MV-4-11 (cell line): ENCODE results near the gene PTGIS.

Experiments
- DNase-seq: peaks from one replicate; lab custom pipeline; 2025; lab: John Stamatoyannopoulos, UW

The PTGIS gene

GRCh38 chr20:49560186-49560585 lies 7.8 kb downstream of the PTGIS start:
- no peak for DNase-seq

GRCh38 chr20:49559411-49560081 lies 8.4 kb downstream of the PTGIS start:
- DNase-seq = peak; percentile 25

- no peak for DNase-seq
Measured at GRCh38 chr20:49558826-49559225, 9.1 kb downstream of the PTGIS start.

- DNase-seq = no peak
Measured at GRCh38 chr20:49557449-49557848, 10.5 kb downstream of the PTGIS start.

DNA sequence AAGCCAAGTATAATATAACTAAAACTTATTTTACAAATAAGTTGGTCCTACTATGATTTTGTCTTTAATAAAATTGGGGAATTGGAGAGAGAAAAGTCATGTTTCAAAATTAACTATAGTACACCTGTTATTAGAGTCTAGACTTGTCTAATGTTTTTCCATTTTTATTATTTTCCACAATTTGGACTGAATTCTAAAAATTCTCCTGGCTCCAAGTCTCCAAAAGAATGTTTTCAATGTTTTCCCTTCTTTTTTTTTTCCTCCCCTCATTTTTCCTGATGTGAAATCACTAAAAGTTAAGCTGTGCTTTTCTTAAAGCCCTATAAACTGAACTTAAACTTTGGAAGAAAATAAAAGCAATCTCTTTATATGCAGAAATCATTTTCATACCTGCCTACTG lies 11.3 kb downstream of the PTGIS start:
- no peak for DNase-seq

DNA sequence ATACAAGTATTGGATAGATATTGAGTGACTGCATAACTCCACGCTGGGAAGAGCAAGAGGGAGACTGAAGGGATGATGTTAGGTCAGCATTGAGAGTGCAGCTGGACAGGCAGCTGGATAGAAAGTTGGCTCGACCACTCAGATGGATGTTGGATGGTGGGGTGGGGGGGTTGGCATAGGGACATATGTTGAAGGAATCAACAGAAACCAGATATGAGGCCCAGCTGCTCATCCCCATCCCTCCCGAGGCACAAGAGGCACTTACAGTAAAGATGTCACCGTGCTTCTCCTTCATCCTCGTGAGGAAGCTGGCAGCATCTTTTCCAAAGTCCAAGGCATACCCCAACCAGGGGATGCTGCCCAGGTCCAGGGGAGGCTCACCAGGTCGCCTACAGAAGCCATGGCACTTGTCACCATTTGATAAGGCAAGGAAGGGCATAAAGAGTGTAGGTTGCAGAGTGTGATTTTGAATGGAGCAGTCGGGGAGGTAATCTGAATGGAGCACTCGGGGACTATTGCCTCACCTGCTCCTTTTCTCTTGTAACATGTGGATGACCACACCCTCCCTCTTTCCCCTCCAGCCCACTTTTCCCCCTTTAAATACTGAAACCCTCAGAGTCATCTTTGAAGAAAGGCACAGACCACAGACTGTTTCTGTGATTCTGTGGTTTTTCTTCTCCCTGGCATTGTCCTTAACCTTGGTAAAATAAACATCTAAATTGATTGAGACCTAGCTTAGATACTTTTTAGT lies 18.0 kb downstream of the PTGIS start:
- DNase-seq = no peak

GRCh38 chr20:49548371-49548947 lies 19.5 kb downstream of the PTGIS start:
- DNase-seq = no peak

DNA sequence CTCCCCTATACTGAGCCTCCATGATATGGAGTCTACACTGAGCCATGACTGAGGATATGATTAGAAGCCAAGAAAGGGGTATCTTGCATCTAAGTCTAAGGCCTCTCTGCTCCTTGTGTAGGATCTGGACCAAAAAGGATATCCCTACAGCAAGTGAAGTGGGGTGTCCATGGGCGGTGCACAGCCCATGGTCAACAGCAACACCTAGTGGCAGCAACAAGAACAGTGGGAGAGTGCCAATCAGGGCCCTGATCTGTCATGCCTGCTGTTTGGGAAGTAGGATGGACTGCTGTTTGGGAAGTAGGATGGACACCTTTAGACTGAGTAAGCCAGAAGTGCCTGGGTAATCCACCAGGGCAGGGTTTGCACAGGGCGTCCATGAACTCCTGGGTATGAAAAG lies 22.4 kb downstream of the PTGIS start:
- no peak for DNase-seq

DNA sequence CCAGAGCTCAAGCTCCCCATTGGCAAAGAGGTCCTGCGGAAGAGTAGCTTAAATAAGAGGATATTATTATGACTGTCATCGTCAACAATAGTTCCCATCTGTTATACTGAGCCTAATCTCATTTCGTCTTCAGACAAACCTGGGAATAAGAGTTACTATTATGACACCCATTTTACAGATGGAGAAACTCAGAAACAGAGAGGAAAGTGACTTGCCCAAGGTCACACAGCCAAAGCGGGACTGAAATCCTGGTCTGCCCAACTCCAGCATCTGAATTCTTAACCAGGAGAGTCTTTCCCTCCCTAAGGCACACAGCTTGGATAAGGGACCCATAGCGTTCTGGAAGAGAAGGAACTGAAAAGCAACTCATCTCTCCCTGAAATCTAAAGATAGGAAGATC lies 23.4 kb downstream of the PTGIS start:
- no peak for DNase-seq

GRCh38 chr20:49543858-49544437 lies 24.0 kb downstream of the PTGIS start:
- no peak for DNase-seq

DNA sequence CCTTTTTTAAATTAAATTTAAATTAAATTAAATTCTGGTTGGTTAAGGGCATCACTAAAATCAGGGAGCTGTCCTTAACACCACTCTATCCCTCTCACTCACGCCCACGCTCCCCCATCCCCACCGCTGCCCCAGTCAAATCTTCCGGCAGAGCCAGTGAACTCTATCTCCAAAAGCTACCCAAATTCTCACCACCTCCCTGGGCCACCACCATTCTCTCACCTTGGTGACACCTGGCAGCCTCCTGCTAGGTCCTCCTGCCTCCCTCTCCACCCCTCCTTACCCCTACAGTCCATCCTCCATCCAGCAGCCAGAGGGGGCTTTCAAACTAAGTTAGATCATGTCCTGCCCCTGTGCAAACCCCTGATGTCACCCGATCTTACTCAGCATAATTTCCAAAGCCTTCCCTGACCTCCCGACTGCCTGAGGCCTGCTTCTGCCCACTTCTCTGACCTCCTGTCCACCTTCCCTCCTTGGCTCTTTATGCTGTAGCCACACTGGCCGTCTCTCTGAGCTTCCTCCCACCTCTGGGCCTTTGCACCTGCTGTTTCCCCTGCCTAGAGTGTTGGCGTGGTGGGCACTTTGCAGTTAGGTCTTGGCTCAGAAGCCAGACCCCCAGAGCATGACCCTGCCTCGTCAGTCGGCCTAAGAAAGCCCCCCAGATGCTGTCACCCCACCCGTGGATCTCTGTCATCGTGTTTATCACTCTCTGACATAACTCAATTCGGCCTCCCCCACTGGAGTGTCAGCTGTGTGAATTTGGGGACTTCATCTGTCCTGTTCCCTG lies 24.7 kb downstream of the PTGIS start:
- DNase-seq = no peak

- DNase-seq = no peak
Measured at GRCh38 chr20:49542514-49542991, 25.4 kb downstream of the PTGIS start.

- peak; percentile 81 for DNase-seq
Measured at GRCh38 chr20:49541733-49542513, 26.0 kb downstream of the PTGIS start.

- no peak for DNase-seq
Measured at GRCh38 chr20:49540687-49541435, 27.1 kb downstream of the PTGIS start.

- DNase-seq = no peak
Measured at GRCh38 chr20:49540232-49540620, 27.7 kb downstream of the PTGIS start.

- DNase-seq = no peak
Measured at GRCh38 chr20:49539481-49540231, 28.3 kb downstream of the PTGIS start.

DNA sequence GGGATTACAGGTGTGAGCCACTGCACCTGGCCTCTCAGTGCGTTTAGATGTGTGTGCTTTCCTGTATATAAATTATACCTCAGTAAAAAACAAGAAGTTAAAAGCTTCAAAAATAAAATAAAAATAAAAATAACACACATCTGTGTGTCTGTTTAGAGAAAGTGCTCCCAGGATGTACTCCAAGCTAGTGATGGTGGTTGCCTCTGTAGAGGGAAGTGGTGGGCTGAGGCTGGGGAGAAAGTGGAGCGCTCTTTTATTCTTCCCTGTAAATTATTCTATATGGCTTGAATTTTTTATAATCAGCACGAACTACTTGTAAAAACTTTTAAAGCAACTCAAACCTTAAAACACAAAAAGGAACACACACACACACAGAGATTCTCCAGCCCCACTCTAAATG lies 29.0 kb downstream of the PTGIS start:
- DNase-seq = no peak

DNA sequence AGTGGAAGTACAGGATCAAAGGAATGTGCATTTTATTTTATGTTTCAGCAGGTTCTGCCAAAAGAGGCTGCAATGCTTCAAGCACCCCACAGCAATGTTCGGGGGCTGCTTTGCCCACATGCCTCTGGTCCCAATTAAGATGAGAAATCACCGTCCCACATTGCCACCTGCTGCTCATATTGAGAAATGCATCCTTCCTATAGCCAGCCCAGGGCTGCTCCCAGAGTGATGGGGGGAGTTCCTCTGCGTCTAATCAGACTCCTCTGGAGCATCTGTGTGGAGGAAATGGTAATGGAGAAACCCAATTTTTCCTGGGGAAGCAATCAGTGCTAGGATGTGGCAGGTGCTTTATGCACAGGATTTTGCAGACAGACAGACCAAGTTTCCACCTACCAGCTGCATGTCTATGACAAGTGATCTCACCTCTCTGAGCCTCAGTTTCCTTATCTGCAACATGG lies 33.7 kb downstream of the PTGIS start:
- peak; percentile 46 for DNase-seq

GRCh38 chr20:49532285-49532946 lies 35.5 kb downstream of the PTGIS start:
- DNase-seq = no peak
